A549 (cell line): ENCODE results near the gene ANAPC15. TPM values are rescaled to one million over a fixed set of nuclear protein-coding genes. Genes with fewer than 3 reads are reported as not detected.
A peak's percentile ranks its signal among the peaks of the same experiment; 100 is the strongest.
"Not testable (repeated sequence)": the region's sequence is repeated elsewhere in the genome, so short reads cannot be mapped to it uniquely, and the experiment has no call there.

Source experiments
- ATAC-seq, 2 experiments: fragments of 200-7000 bp in 1 of 2; fragments of >200 bp in 1 of 2; cut with Nextera tagmentation in 1 of 2; cut with Tn5 transposase in 1 of 2; 3 replicates each; pipeline versions ENCODE4 v1.8.0 to v1.9.1; 2018 to 2020; ENCODE audit warnings: mild to moderate bottlenecking in 1 of 2, moderate library complexity in 1 of 2
- CTCF ChIA-PET: fragments of 300-600 bp; sonication (Branson Sonifier 250); formaldehyde crosslinking; extraction: SDS; loops from one replicate; lab custom pipeline; 2021; ENCODE audit warnings: antibody characterized with exemption, inconsistent platforms; lab: Yijun Ruan, JAX
- POLR2A ChIA-PET: fragments of 350-600 bp; formaldehyde crosslinking; extraction: SDS; loops from one replicate; lab custom pipeline; 2021; ENCODE audit warnings: antibody characterized with exemption, inconsistent platforms; lab: Yijun Ruan, JAX
- DNase-seq, 2 experiments: peaks; one replicate each; pipeline versions ENCODE4 v3.0.0 to v3.0.0-alpha.2; 2011 to 2016; ENCODE audit warnings: low read depth in 1 of 2, low spot score in 1 of 2
- FAIRE-seq: peaks from 2 replicates; lab custom pipeline; 2011; peaks lifted over from hg19 to GRCh38; lab: Jason Lieb, UNC
- H3K27ac ChIP-seq, 2 experiments: fragments of >200 bp; sonication (Bioruptor Twin); formaldehyde crosslinking; 3 replicates each; pipeline ENCODE4 v1.5.1; 2016 to 2017
- H3K4me1 ChIP-seq: fragments of >200 bp; sonication (Bioruptor Twin); formaldehyde crosslinking; 3 replicates; pipeline ENCODE4 v1.6.1; 2016
- H3K4me2 ChIP-seq: fragments of >200 bp; sonication (Bioruptor Twin); formaldehyde crosslinking; 3 replicates; pipeline ENCODE4 v1.6.1; 2016
- H3K4me3 ChIP-seq: fragments of >200 bp; sonication (Bioruptor Twin); formaldehyde crosslinking; 3 replicates; pipeline ENCODE4 v1.5.1; 2016
- H3K9me3 ChIP-seq: fragments of >200 bp; sonication (Bioruptor Twin); formaldehyde crosslinking; 3 replicates; pipeline ENCODE4 v1.6.1; 2016
- CBX2 ChIP-seq: fragments of 200-600 bp; sonication (generic); IDR thresholded peaks from 2 replicates; pipeline ENCODE4 v1.6.1; 2016; ENCODE audit warnings: low read depth, mild to moderate bottlenecking, borderline replicate concordance
- CTCF ChIP-seq: fragments of >200 bp; sonication (Bioruptor Twin); formaldehyde crosslinking; IDR thresholded peaks from 3 replicates; pipeline ENCODE4 v1.5.1; 2016
- ESRRA ChIP-seq: fragments of 150-350 bp; IDR thresholded peaks from 2 replicates; pipeline ENCODE4 v1.6.1; 2014; ENCODE audit warnings: mild to moderate bottlenecking, low read length, borderline replicate concordance
- FOSL2 ChIP-seq, 2 experiments: fragments of 450-650 bp in 1 of 2; fragments of >200 bp in 1 of 2; sonication (Bioruptor Twin) in 1 of 2; formaldehyde crosslinking; IDR thresholded peaks; 2 replicates each; pipeline versions ENCODE4 v1.5.0 to v1.6.1; 2016 to 2020; ENCODE audit warnings: mild to moderate bottlenecking in 1 of 2, moderate library complexity in 1 of 2
- GATA3 ChIP-seq: IDR thresholded peaks from 2 replicates; pipeline ENCODE4 v1.6.1; 2012; ENCODE audit warnings: borderline replicate concordance
- HMGXB4 ChIP-seq: fragments of 250-450 bp; sonication (Bioruptor Pico); IDR thresholded peaks from 2 replicates; pipeline ENCODE4 v1.5.0; 2021; ENCODE audit warnings: mild to moderate bottlenecking, moderate library complexity, borderline replicate concordance
- JUNB ChIP-seq: fragments of >200 bp; sonication (Bioruptor Twin); formaldehyde crosslinking; IDR thresholded peaks from 2 replicates; pipeline ENCODE4 v1.6.1; 2016
- KDM5A ChIP-seq: fragments of 200-600 bp; sonication (generic); IDR thresholded peaks from 2 replicates; pipeline ENCODE4 v1.6.1; 2016; ENCODE audit warnings: antibody characterized with exemption, mild to moderate bottlenecking
- MAZ ChIP-seq: fragments of 150-350 bp; IDR thresholded peaks from 2 replicates; pipeline ENCODE4 v1.6.1; 2014; ENCODE audit warnings: antibody characterized with exemption, low read depth, low read length, borderline replicate concordance
- POLR2A ChIP-seq: IDR thresholded peaks from 2 replicates; pipeline ENCODE4 v1.6.1; 2012; ENCODE audit warnings: mild to moderate bottlenecking, low read length
- POLR2AphosphoS2 ChIP-seq: conservative IDR thresholded peaks from 2 replicates; pipeline ENCODE4 v1.6.1; 2012; ENCODE audit warnings: low read length, improper control_type of control experiment, inconsistent platforms
- RCOR1 ChIP-seq: fragments of 150-350 bp; IDR thresholded peaks from 2 replicates; pipeline ENCODE4 v1.6.1; 2014; ENCODE audit warnings: antibody characterized with exemption, low read length, low read depth
- TFCP2L1 ChIP-seq: fragments of 250-450 bp; sonication (Bioruptor Pico); IDR thresholded peaks from 2 replicates; pipeline ENCODE4 v1.5.0; 2021; ENCODE audit warnings: mild to moderate bottlenecking
- TP53 ChIP-seq: fragments of 250-450 bp; sonication (Bioruptor Pico); IDR thresholded peaks from 2 replicates; pipeline ENCODE4 v1.5.0; 2021; ENCODE audit warnings: mild to moderate bottlenecking, moderate library complexity
- ZC3H11A ChIP-seq: fragments of 450-650 bp; IDR thresholded peaks from 2 replicates; pipeline ENCODE4 v1.6.1; 2014; ENCODE audit warnings: antibody characterized with exemption, mild to moderate bottlenecking
- ZFP36 ChIP-seq: fragments of 450-650 bp; IDR thresholded peaks from 2 replicates; pipeline ENCODE4 v1.6.1; 2014; ENCODE audit warnings: borderline replicate concordance; ENCODE audit not compliant: partially characterized antibody
- WGBS: methylation state at CpG from one replicate; pipeline ENCODE4 v1.1.6; 2017; ENCODE audit errors: missing lambda C conversion rate; 5-methylcytosine and 5-hydroxymethylcytosine counted together
- polyA plus RNA-seq, 4 experiments: library from polyadenylated mRNA; depleted of rRNA in 3 of 4; stranded (reverse); fragments of >200 nt; fragmentation: RNase III in 1 of 4; extraction: RNeasy Plus Mini Kit Qiagen cat#74134 plus additional on column Dnase treatment in 1 of 4; gene quantifications; 2 replicates in 3 of 4; 3 replicates in 1 of 4; pipeline ENCODE4 v1.2.3, GENCODE V29; 2011 to 2017
- TF ChIP-seq, protein P1 (sequence below): fragments of 450-650 bp; IDR thresholded peaks from 2 replicates; pipeline ENCODE4 v1.6.1; 2014; ENCODE audit warnings: antibody characterized with exemption
- TF ChIP-seq, protein P2 (sequence below): fragments of 150-350 bp; IDR thresholded peaks from 2 replicates; pipeline ENCODE4 v1.6.1; 2014; ENCODE audit warnings: low read depth, mild to moderate bottlenecking, low read length

Gene ANAPC15
- polyA plus RNA-seq, 2 of the 4 experiments (the other 2 are of a cell fraction) = 88.2 to 96.2 TPM

DNA sequence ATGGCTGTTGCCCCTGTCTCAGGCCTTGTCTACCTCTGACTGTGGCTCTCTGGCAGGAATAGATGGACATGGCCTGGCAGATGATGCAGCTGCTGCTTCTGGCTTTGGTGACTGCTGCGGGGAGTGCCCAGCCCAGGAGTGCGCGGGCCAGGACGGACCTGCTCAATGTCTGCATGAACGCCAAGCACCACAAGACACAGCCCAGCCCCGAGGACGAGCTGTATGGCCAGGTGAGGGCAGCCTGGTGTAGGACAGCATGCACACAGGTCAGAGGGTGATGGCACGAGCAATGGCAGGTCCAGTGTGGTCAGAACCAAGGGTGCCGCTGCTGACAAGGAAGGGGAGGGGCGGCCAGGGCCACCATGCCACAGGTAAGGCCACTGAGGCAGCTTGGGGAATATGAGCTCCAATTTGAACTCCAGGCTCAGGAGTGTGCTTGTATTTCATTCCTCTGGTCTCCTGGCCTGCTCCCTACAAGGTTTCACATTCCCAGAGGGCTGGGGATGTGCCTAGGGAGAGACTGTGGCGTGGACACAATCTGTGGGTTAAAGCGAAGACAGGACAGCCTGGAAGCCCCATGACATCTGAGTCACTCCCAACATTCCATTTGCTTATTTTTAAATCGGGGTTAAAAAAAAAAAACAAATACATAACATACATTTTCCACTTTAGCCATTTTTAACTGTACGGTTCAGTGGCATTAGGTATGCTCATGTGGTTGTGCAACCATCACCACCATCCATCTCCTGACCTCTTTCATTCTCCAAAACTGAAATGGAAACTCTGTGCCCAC is 23.6 kb upstream of the ANAPC15 start:
- no peak overlapping the region for H3K4me3 ChIP-seq
- ATAC-seq = peak; percentile 12 to 39; a peak in 3 of 6 replicates
- FAIRE-seq = no peak
- H3K27ac ChIP-seq = no peak overlapping the region
- DNase-seq = no peak
- H3K4me1 ChIP-seq = peaks cover 2% of the 10 kb centered on the region; the same call in 2 of the 3 replicates
- no peak overlapping the region for H3K4me2 ChIP-seq
- WGBS = 79% methylated on average over 11 of the region's 14 CpGs
- CTCF ChIA-PET = interaction anchor here (1.0 kb wide), 1 partner anchor 7 kb away, joined by 3 read pairs; no protein-coding TSS in a partner anchor
- TF ChIP-seq, protein P1, sequence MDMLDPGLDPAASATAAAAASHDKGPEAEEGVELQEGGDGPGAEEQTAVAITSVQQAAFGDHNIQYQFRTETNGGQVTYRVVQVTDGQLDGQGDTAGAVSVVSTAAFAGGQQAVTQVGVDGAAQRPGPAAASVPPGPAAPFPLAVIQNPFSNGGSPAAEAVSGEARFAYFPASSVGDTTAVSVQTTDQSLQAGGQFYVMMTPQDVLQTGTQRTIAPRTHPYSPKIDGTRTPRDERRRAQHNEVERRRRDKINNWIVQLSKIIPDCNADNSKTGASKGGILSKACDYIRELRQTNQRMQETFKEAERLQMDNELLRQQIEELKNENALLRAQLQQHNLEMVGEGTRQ = no peak
- TF ChIP-seq KDM5A = no peak
- H3K9me3 ChIP-seq = no peaks in the 10 kb centered on the region
- POLR2A ChIA-PET = no interaction called here

DNA sequence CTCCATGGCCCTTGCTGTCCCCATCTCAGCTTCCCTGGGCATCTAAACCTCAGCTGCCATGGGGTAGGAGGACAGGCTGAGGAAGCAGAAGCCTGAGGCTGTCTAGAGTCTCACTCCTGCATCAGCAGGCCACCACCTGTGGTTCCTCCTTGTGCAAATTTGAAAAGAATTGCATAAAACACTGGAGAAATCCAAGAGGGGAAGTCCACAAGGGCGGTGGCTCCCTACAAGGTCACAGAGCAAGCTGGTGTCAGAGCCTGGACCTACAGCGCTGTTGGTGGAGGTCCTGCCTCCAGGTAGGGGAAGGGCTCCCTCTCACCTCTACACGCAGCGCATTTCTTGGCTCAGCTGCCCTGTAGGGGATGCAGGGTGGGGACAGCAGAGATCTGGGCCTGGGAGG is 23.0 kb upstream of the ANAPC15 start, which contains the start of gene FOLR3:
TSS of gene FOLR3 (plus strand) at position 253 of the 400 bp plus-strand sequence. CDS start 228 bp downstream, outside the sequence.
- H3K4me2 ChIP-seq, H3K4me1 ChIP-seq, H3K9me3 ChIP-seq, H3K4me3 ChIP-seq, FAIRE-seq, DNase-seq, H3K27ac ChIP-seq, POLR2A ChIA-PET: not testable (repeated sequence)
- peak; percentile 23 to 32; a peak in 2 of 6 replicates for ATAC-seq
- CTCF ChIA-PET = interaction anchor here (1.0 kb wide), 1 partner anchor 8 kb away, joined by 3 read pairs; no protein-coding TSS in a partner anchor
- WGBS = 88% methylated on average over 4 of the region's 4 CpGs

GRCh38 chr11:72132646-72133045 is 20.2 kb upstream of the ANAPC15 start:
- no peak overlapping the region for H3K4me2 ChIP-seq
- POLR2A ChIA-PET = no interaction called here
- no peak for TF ChIP-seq ZC3H11A
- TF ChIP-seq, protein P2, sequence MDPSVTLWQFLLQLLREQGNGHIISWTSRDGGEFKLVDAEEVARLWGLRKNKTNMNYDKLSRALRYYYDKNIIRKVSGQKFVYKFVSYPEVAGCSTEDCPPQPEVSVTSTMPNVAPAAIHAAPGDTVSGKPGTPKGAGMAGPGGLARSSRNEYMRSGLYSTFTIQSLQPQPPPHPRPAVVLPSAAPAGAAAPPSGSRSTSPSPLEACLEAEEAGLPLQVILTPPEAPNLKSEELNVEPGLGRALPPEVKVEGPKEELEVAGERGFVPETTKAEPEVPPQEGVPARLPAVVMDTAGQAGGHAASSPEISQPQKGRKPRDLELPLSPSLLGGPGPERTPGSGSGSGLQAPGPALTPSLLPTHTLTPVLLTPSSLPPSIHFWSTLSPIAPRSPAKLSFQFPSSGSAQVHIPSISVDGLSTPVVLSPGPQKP = no peak
- TF ChIP-seq FOSL2 (IDR thresholded peaks at IDR 0.05) = no peak
- TF ChIP-seq FOSL2 (CRISPR knock-in tag; IDR thresholded peaks at IDR 0.05) = no peak
- TF ChIP-seq KDM5A = no peak
- TF ChIP-seq POLR2AphosphoS2 = no peak
- no peak for TF ChIP-seq POLR2A
- TF ChIP-seq JUNB = no peak
- no peak for TF ChIP-seq ESRRA
- no peak for TF ChIP-seq RCOR1
- TF ChIP-seq CBX2 = no peak
- no peak for TF ChIP-seq TP53 (CRISPR knock-in tag)
- H3K4me3 ChIP-seq = no peak overlapping the region
- WGBS = 84% methylated on average over 2 of the region's 2 CpGs
- H3K27ac ChIP-seq = no peak overlapping the region
- no peak for DNase-seq
- no peak for FAIRE-seq
- no peak for ATAC-seq
- H3K4me1 ChIP-seq = no peaks in the 10 kb centered on the region
- CTCF ChIA-PET = interaction anchor here (3.1 kb wide), 1 partner anchor 11 kb away, joined by 12 read pairs; no protein-coding TSS in a partner anchor
- H3K9me3 ChIP-seq = no peaks in the 10 kb centered on the region

GRCh38 chr11:72129381-72129780 is 16.9 kb upstream of the ANAPC15 start:
- CTCF ChIA-PET = interaction anchor here (0.8 to 1.7 kb wide), 3 partner anchors 10 to 14 kb away, joined by 3 to 10 read pairs (median 5); no protein-coding TSS in a partner anchor
- no peak for FAIRE-seq
- no peak for DNase-seq
- no peaks in the 10 kb centered on the region for H3K9me3 ChIP-seq
- WGBS = 74% methylated on average over 3 of the region's 3 CpGs
- POLR2A ChIA-PET = interaction anchor here (1.6 kb wide), 1 partner anchor 17 kb away, joined by 3 read pairs; the partner anchor contains the start of gene ANAPC15
- TF ChIP-seq MAZ = no peak
- TF ChIP-seq CTCF = no peak
- no peak for TF ChIP-seq GATA3
- TF ChIP-seq ZFP36 = no peak
- no peak for TF ChIP-seq HMGXB4 (CRISPR knock-in tag)
- no peak for TF ChIP-seq TFCP2L1
- TF ChIP-seq, protein P1 = no peak
- H3K4me2 ChIP-seq = no peak overlapping the region
- no peaks in the 10 kb centered on the region for H3K4me1 ChIP-seq
- no peak overlapping the region for H3K27ac ChIP-seq
- H3K4me3 ChIP-seq = no peak overlapping the region
- no peak for ATAC-seq
